Fibroblast of lung (primary cell): Measurements from ENCODE around the gene DHX35.

Experiments used
- CTCF ChIP-seq, 2 donors: IDR thresholded peaks in 1 of 2; conservative IDR thresholded peaks in 1 of 2; 1 replicate in 1 of 2; 2 replicates in 1 of 2; pipeline ENCODE4 v1.5.1; 2011 to 2012; ENCODE audit warnings: low read length in 2 of 2, control low read depth in 1 of 2, inconsistent platforms in 1 of 2, low read depth in 1 of 2, mild to moderate bottlenecking in 1 of 2
- EZH2 ChIP-seq: IDR thresholded peaks from 2 replicates; pipeline ENCODE4 v1.5.1; 2012; ENCODE audit warnings: low read length, control low read depth, mild to moderate bottlenecking; ENCODE audit errors: missing control alignments

- TF ChIP-seq CTCF (conservative IDR thresholded peaks at IDR 0.05 in 1 of 2, IDR thresholded peaks at IDR 0.05 in 1 of 2; ENCODE audit: low read depth in 1 of 2, low read length in 2 of 2), result no peak
- TF ChIP-seq EZH2, result no peak
Observed at GRCh38 chr20:38969708-38970107, 7.6 kb downstream of the DHX35 start.
